Testis (tissue), 2 donors: Measurements from ENCODE around the gene FAM13B.

Source experiments
- CTCF ChIP-seq, 3 experiments: fragments of 450-650 bp in 2 of 3; fragments of 200-600 bp in 1 of 3; sonication (generic) in 1 of 3; IDR thresholded peaks; one replicate each; pipeline ENCODE4 v1.5.1; 2016 to 2019; ENCODE audit warnings: antibody characterized with exemption in 3 of 3, mild to moderate bottlenecking in 2 of 3, moderate library complexity in 1 of 3
- POLR2A ChIP-seq: fragments of 450-650 bp; IDR thresholded peaks from one replicate; pipeline ENCODE4 v1.6.1; 2017; ENCODE audit warnings: antibody characterized with exemption, mild to moderate bottlenecking, moderate library complexity

DNA sequence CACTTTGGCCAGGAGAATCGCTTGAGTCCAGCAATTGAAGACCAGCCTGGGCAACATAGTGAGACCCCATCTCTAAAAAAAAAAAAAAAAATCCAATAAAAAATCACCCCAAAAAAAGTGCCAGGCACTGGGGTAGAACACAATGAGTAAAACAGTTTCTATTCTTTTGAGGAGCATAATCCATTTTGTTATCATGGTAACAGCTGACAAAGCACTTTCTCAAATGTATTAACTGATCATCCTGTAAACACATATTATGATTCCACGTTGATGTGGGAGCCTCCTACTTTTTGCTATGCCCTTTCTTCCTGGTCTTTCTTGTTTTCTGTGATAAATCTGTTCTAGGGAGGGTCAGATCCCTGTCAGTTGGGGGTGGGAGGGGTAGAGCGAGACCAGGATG lies 20.7 kb upstream of the FAM13B start:
- TF ChIP-seq POLR2A, result no peak
- TF ChIP-seq CTCF (IDR thresholded peaks at IDR 0.05), result no peak
